H1 (cell line): ENCODE results near the gene SERPINB2. TPM values are rescaled to one million over a fixed set of nuclear protein-coding genes. Genes with fewer than 3 reads are reported as not detected.

Experiments
- CTCF ChIA-PET: fragments of 300-600 bp; sonication (Branson Sonifier 250); formaldehyde crosslinking; loops from one replicate; lab custom pipeline; 2021; ENCODE audit not compliant: partially characterized antibody; lab: Charles Lee
- POLR2A ChIA-PET: fragments of 300-600 bp; sonication (Branson Sonifier 250); formaldehyde crosslinking; loops from one replicate; lab custom pipeline; 2021; ENCODE audit warnings: inconsistent platforms; ENCODE audit not compliant: partially characterized antibody; lab: Charles Lee
- DNase-seq, 2 experiments: peaks; one replicate each; pipeline versions ENCODE4 v3.0.0 to v3.0.0-alpha.2; 2010 to 2022; ENCODE audit warnings: low spot score in 2 of 2, low read depth in 1 of 2, mixed read lengths in 1 of 2
- FAIRE-seq: peaks from 2 replicates; lab custom pipeline; 2011; peaks lifted over from hg19 to GRCh38; lab: Jason Lieb, UNC
- H2AFZ ChIP-seq: 2 replicates; pipeline ENCODE4 v1.8.1; 2012; ENCODE audit warnings: low read length, inconsistent platforms
- H2AK5ac ChIP-seq: 2 replicates; pipeline ENCODE4 v1.6.1; 2013; ENCODE audit warnings: low read depth, low read length
- H2BK120ac ChIP-seq: replicated peaks from 2 replicates; pipeline ENCODE3; 2013; ENCODE audit warnings: low read depth, low read length, inconsistent platforms
- H2BK12ac ChIP-seq: 2 replicates; pipeline ENCODE4 v1.6.1; 2013; ENCODE audit warnings: low read depth, low read length
- H2BK15ac ChIP-seq: 2 replicates; pipeline ENCODE4 v1.6.1; 2013; ENCODE audit warnings: low read length
- H2BK20ac ChIP-seq: 2 replicates; pipeline ENCODE4 v1.6.1; 2013; ENCODE audit warnings: low read length
- H2BK5ac ChIP-seq: 2 replicates; pipeline ENCODE4 v1.6.1; 2013; ENCODE audit warnings: low read depth, low read length
- H3K14ac ChIP-seq: 2 replicates; pipeline ENCODE4 v1.6.1; 2013; ENCODE audit warnings: inconsistent platforms; ENCODE audit not compliant: insufficient read length
- H3K18ac ChIP-seq: 2 replicates; pipeline ENCODE4 v1.6.1; 2013; ENCODE audit warnings: low read length; ENCODE audit errors: extremely low read depth
- H3K23ac ChIP-seq: 2 replicates; pipeline ENCODE4 v1.6.1; 2013; ENCODE audit warnings: inconsistent platforms; ENCODE audit not compliant: insufficient read length
- H3K23me2 ChIP-seq: 2 replicates; pipeline ENCODE4 v1.6.1; 2013; ENCODE audit warnings: low read depth, low read length
- H3K27ac ChIP-seq: 2 replicates; pipeline ENCODE4 v1.6.1; 2011; ENCODE audit warnings: low read depth, low read length, inconsistent platforms
- H3K27me3 ChIP-seq, 4 experiments: replicated peaks in 1 of 4; 1 replicate in 1 of 4; 2 replicates in 3 of 4; pipeline versions ENCODE4 v1.6.1 to v1.8.1; 2011 to 2013; ENCODE audit warnings: low read length in 3 of 4, mild to moderate bottlenecking in 3 of 4, inconsistent platforms in 2 of 4, mixed read lengths in 2 of 4, moderate library complexity in 1 of 4; ENCODE audit not compliant: control insufficient read depth in 3 of 4, insufficient read depth in 3 of 4; ENCODE audit errors: extremely low read depth in 1 of 4
- H3K36me3 ChIP-seq, 4 experiments: 2 replicates each; pipeline versions ENCODE4 v1.6.1 to v1.8.1; 2011 to 2013; ENCODE audit warnings: mild to moderate bottlenecking in 4 of 4, low read length in 3 of 4, moderate library complexity in 2 of 4, control low read depth in 1 of 4, inconsistent platforms in 1 of 4; ENCODE audit not compliant: insufficient read depth in 4 of 4, control insufficient read depth in 2 of 4
- H3K4ac ChIP-seq: replicated peaks from 2 replicates; pipeline ENCODE3; 2013; ENCODE audit warnings: low read length, low read depth, mixed read lengths, inconsistent platforms; ENCODE audit not compliant: insufficient read length
- H3K4me1 ChIP-seq, 4 experiments: replicated peaks in 1 of 4; 1 replicate in 1 of 4; 2 replicates in 3 of 4; pipeline versions ENCODE4 v1.6.1 to v1.8.1; 2011 to 2013; ENCODE audit warnings: low read length in 3 of 4, inconsistent platforms in 2 of 4, mixed read lengths in 1 of 4; ENCODE audit not compliant: insufficient read depth in 4 of 4, control insufficient read depth in 3 of 4
- H3K4me2 ChIP-seq, 2 experiments: 2 replicates each; pipeline versions ENCODE4 v1.6.1 to v1.8.1; 2011 to 2013; ENCODE audit warnings: low read depth in 2 of 2, low read length in 2 of 2, control low read depth in 1 of 2, inconsistent platforms in 1 of 2, mild to moderate bottlenecking in 1 of 2; ENCODE audit not compliant: insufficient read depth in 1 of 2
- H3K4me3 ChIP-seq, 4 experiments: fragments of 200-600, 300-600 bp in 1 of 4; sonication (generic), shearing (Covaris generic), sonication (Bioruptor Twin) in 1 of 4; 2 replicates each; pipeline versions ENCODE4 v1.5.1 to v1.8.1; 2011 to 2016; ENCODE audit warnings: low read length in 4 of 4, low read depth in 3 of 4, control low read depth in 2 of 4, inconsistent platforms in 2 of 4, mild to moderate bottlenecking in 2 of 4, mixed read lengths in 1 of 4, moderate library complexity in 1 of 4; ENCODE audit not compliant: insufficient read depth in 2 of 4; ENCODE audit errors: extremely low read depth in 1 of 4
- H3K56ac ChIP-seq: replicated peaks from 2 replicates; pipeline ENCODE3; 2013; ENCODE audit warnings: low read depth, mild to moderate bottlenecking, mixed read lengths, low read length, inconsistent platforms; ENCODE audit not compliant: insufficient read length
- H3K79me1 ChIP-seq: 2 replicates; pipeline ENCODE4 v1.6.1; 2013; ENCODE audit warnings: low read depth, low read length, control low read depth
- H3K79me2 ChIP-seq, 2 experiments: 2 replicates each; pipeline versions ENCODE4 v1.6.1 to v1.8.1; 2012 to 2013; ENCODE audit warnings: low read length in 2 of 2, mild to moderate bottlenecking in 2 of 2, inconsistent platforms in 1 of 2; ENCODE audit not compliant: insufficient read depth in 2 of 2, control insufficient read depth in 1 of 2
- H3K9ac ChIP-seq, 4 experiments: replicated peaks in 1 of 4; 1 replicate in 1 of 4; 2 replicates in 3 of 4; pipeline versions ENCODE4 v1.6.1 to v1.8.1; 2011 to 2013; ENCODE audit warnings: low read depth in 3 of 4, low read length in 3 of 4, control low read depth in 2 of 4, mild to moderate bottlenecking in 2 of 4, moderate library complexity in 2 of 4, inconsistent platforms in 1 of 4; ENCODE audit errors: extremely low read depth in 1 of 4
- H3K9me3 ChIP-seq, 2 experiments: 2 replicates each; pipeline versions ENCODE4 v1.6.1 to v1.8.1; 2012 to 2013; ENCODE audit warnings: mild to moderate bottlenecking in 2 of 2, moderate library complexity in 2 of 2, control low read depth in 1 of 2, inconsistent platforms in 1 of 2, low read depth in 1 of 2, low read length in 1 of 2, mixed read lengths in 1 of 2; ENCODE audit not compliant: insufficient read depth in 2 of 2
- H4K20me1 ChIP-seq, 2 experiments: replicated peaks in 1 of 2; 2 replicates each; pipeline versions ENCODE3 to v1.8.1; 2011 to 2013; ENCODE audit warnings: inconsistent platforms in 2 of 2, low read length in 2 of 2, mild to moderate bottlenecking in 1 of 2; ENCODE audit not compliant: insufficient read depth in 2 of 2, control insufficient read depth in 1 of 2
- H4K5ac ChIP-seq: 2 replicates; pipeline ENCODE4 v1.6.1; 2013; ENCODE audit warnings: low read length, low read depth, mixed read lengths, inconsistent platforms; ENCODE audit not compliant: insufficient read length
- H4K8ac ChIP-seq: 2 replicates; pipeline ENCODE4 v1.8.0; 2013; ENCODE audit warnings: mild to moderate bottlenecking, moderate library complexity, low read length, inconsistent platforms; ENCODE audit not compliant: insufficient read depth; ENCODE audit errors: extremely low read depth
- H4K91ac ChIP-seq: replicated peaks from 2 replicates; pipeline ENCODE3; 2013; ENCODE audit warnings: low read length, mixed read lengths, inconsistent platforms; ENCODE audit not compliant: insufficient read length
- ATF2 ChIP-seq: IDR thresholded peaks from 2 replicates; pipeline ENCODE4 v1.6.1; 2012; ENCODE audit warnings: low read length, inconsistent platforms
- ATF3 ChIP-seq: IDR thresholded peaks from 2 replicates; pipeline ENCODE4 v1.6.1; 2011; ENCODE audit warnings: low read depth, mild to moderate bottlenecking, low read length; ENCODE audit not compliant: insufficient read depth
- CBX8 ChIP-seq: fragments of 300-800, 300-1000 bp; sonication (generic); IDR thresholded peaks from 2 replicates; pipeline ENCODE4 v1.7.1; 2016; ENCODE audit warnings: low read depth, low read length, borderline replicate concordance
- CHD1 ChIP-seq: IDR thresholded peaks from 2 replicates; pipeline ENCODE4 v1.6.1; 2012; ENCODE audit warnings: low read depth, low read length, improper control_type of control experiment
- JUND ChIP-seq: IDR thresholded peaks from 2 replicates; pipeline ENCODE4 v1.6.1; 2011; ENCODE audit warnings: mild to moderate bottlenecking, improper control_type of control experiment, low read length
- KDM4A ChIP-seq: IDR thresholded peaks from one replicate; pipeline ENCODE4 v1.7.1; 2012; ENCODE audit warnings: low read depth, mild to moderate bottlenecking, moderate library complexity, low read length, inconsistent platforms; ENCODE audit not compliant: severe bottlenecking
- MAX ChIP-seq: IDR thresholded peaks from 2 replicates; pipeline ENCODE4 v1.6.1; 2012; ENCODE audit warnings: inconsistent platforms
- POLR2AphosphoS5 ChIP-seq: IDR thresholded peaks from 2 replicates; pipeline ENCODE4 v1.6.1; 2011; ENCODE audit warnings: low read depth, low read length
- RBBP5 ChIP-seq: IDR thresholded peaks from 2 replicates; pipeline ENCODE4 v1.7.1; 2012; ENCODE audit warnings: low read depth, mild to moderate bottlenecking, inconsistent platforms, low read length, moderate library complexity, borderline replicate concordance
- RFX5 ChIP-seq: IDR thresholded peaks from 2 replicates; pipeline ENCODE4 v1.6.1; 2011; ENCODE audit warnings: low read depth, low read length, improper control_type of control experiment, borderline replicate concordance
- SP2 ChIP-seq: IDR thresholded peaks from 2 replicates; pipeline ENCODE4 v1.6.1; 2012; ENCODE audit warnings: mild to moderate bottlenecking, low read length, inconsistent platforms
- TAF1 ChIP-seq: IDR thresholded peaks from 2 replicates; pipeline ENCODE4 v1.6.1; 2011; ENCODE audit warnings: mild to moderate bottlenecking, low read depth, low read length
- TCF12 ChIP-seq: IDR thresholded peaks from 2 replicates; pipeline ENCODE4 v1.6.1; 2011; ENCODE audit warnings: low read depth, mild to moderate bottlenecking, low read length
- polyA plus RNA-seq, 7 experiments: library from polyadenylated mRNA; depleted of rRNA in 3 of 7; stranded (reverse) in 5 of 7; unstranded in 2 of 7; fragments of >200 nt in 5 of 7; fragments of 200-250 nt in 2 of 7; gene quantifications; 1 replicate in 5 of 7; 2 replicates in 1 of 7; 4 replicates in 1 of 7; pipeline versions ENCODE4 v1.2.1 to v1.2.3, GENCODE V29; 2011 to 2013; ENCODE audit warnings: missing spikeins in 2 of 7, mixed read lengths in 2 of 7
- total RNA-seq: library from RNA; stranded (reverse); fragmentation: NEBNext Ultra II Directional; extraction: Animal tissue kit (Norgen Biotek cat#: 25700); gene quantifications from 2 replicates; pipeline ENCODE4 v1.2.1, GENCODE V29; 2021

The SERPINB2 gene
- total and polyA plus RNA-seq, 2 of the 8 experiments (the other 6 are each of a cell fraction or from before 2014, with no cell fraction given), result not detected

- no peak for TF ChIP-seq JUND
- no peak for TF ChIP-seq POLR2AphosphoS5
- no peak for TF ChIP-seq SP2
- TF ChIP-seq CHD1, result no peak
- TF ChIP-seq TAF1, result no peak
- TF ChIP-seq TCF12, result no peak
- no peak for TF ChIP-seq CBX8
- TF ChIP-seq RBBP5, result no peak
- no peak for TF ChIP-seq ATF2
- no peak for TF ChIP-seq ATF3
- no peak for TF ChIP-seq KDM4A
- no peak for TF ChIP-seq MAX
- TF ChIP-seq RFX5, result no peak
- TF ChIP-seq, all 59 proteins: peak for 0
- no peaks in the 10 kb centered on the region for H3K27me3 ChIP-seq
- POLR2A ChIA-PET, result no interaction called here
- no peak overlapping the region for H3K56ac ChIP-seq
- no peaks in the 10 kb centered on the region for H3K79me2 ChIP-seq
- H3K27ac ChIP-seq, result no peak overlapping the region
- no peak overlapping the region for H3K9ac ChIP-seq
- DNase-seq (no peak), FAIRE-seq (no peak)
- no peak overlapping the region for H2AK5ac ChIP-seq
- no peaks in the 10 kb centered on the region for H3K4me1 ChIP-seq
- no peak overlapping the region for H3K4ac ChIP-seq
- no peak overlapping the region for H2BK120ac ChIP-seq
- H3K23me2 ChIP-seq, result no peaks in the 10 kb centered on the region
- H3K14ac ChIP-seq, result no peak overlapping the region
- H3K9me3 ChIP-seq, result no peaks in the 10 kb centered on the region
- no peak overlapping the region for H4K91ac ChIP-seq
- H4K20me1 ChIP-seq, result no peaks in the 10 kb centered on the region
- no peak overlapping the region for H2BK15ac ChIP-seq
- no peak overlapping the region for H3K4me2 ChIP-seq
- H2AFZ ChIP-seq, result no peak overlapping the region
- H2BK20ac ChIP-seq, result no peak overlapping the region
- H3K18ac ChIP-seq, result no peak overlapping the region
- no peak overlapping the region for H4K8ac ChIP-seq
- H4K5ac ChIP-seq, result no peak overlapping the region
- H3K4me3 ChIP-seq, result no peak overlapping the region
- no peaks in the 10 kb centered on the region; a peak in 1 of 8 replicates for H3K36me3 ChIP-seq
- no peaks in the 10 kb centered on the region for H3K79me1 ChIP-seq
- H2BK5ac ChIP-seq, result no peak overlapping the region
- no peak overlapping the region for H3K23ac ChIP-seq
- CTCF ChIA-PET, result no interaction called here
- H2BK12ac ChIP-seq, result no peak overlapping the region
Observed at GRCh38 chr18:63872586-63872985, 14.9 kb upstream of the SERPINB2 start.
